SH-SY5Y (cell line): ENCODE measurements around the gene FGD4.

Experiments used
- GATA2 ChIP-seq: IDR thresholded peaks from 2 replicates; pipeline ENCODE4 v1.6.1; 2011; ENCODE audit warnings: mild to moderate bottlenecking, low read depth, low read length
- GATA3 ChIP-seq: IDR thresholded peaks from 2 replicates; pipeline ENCODE4 v1.6.1; 2011; ENCODE audit warnings: low read depth, mild to moderate bottlenecking, low read length, moderate library complexity

GRCh38 chr12:32586390-32586789, 187.0 kb downstream of the FGD4 start:
- no peak for TF ChIP-seq GATA3
- no peak for TF ChIP-seq GATA2
